HepG2 (cell line): ENCODE measurements around the gene B3GNT9. TPM values are rescaled to one million over a fixed set of nuclear protein-coding genes. Genes with fewer than 3 reads are reported as not detected.
A peak's percentile ranks its signal among the peaks of the same experiment; 100 is the strongest.

Source experiments
- ATAC-seq: fragments of 200-7000 bp; cut with Tn5 transposase; 3 replicates; pipeline ENCODE4 v1.9.1; 2020; ENCODE audit warnings: mild to moderate bottlenecking, moderate library complexity
- BruUV-seq: library from RNA; stranded (reverse); fragments of 400-500 nt; replicated peaks from 2 replicates; lab custom pipeline; 2021; lab: Mats Ljungman, UMichigan
- CTCF ChIA-PET: fragments of 300-600 bp; formaldehyde crosslinking; extraction: SDS; loops from one replicate; lab custom pipeline; 2021; ENCODE audit warnings: low total read pairs, inconsistent platforms, low intra/inter-chr PET ratio; lab: Yijun Ruan, JAX
- POLR2A ChIA-PET: fragments of 350-600 bp; sonication (Branson Sonifier 250); formaldehyde crosslinking; loops from one replicate; lab custom pipeline; 2020; ENCODE audit warnings: antibody characterized with exemption, inconsistent platforms; lab: Yijun Ruan, JAX
- DNase-seq: peaks from one replicate; pipeline ENCODE4 v3.0.0-alpha.2; 2015; ENCODE audit warnings: low spot score
- FAIRE-seq: peaks from 3 replicates; lab custom pipeline; 2011; peaks lifted over from hg19 to GRCh38; lab: Jason Lieb, UNC
- H2AFZ ChIP-seq: one replicate; pipeline ENCODE4 v1.6.1; 2011; ENCODE audit warnings: low read length, inconsistent platforms
- H3K27ac ChIP-seq: fragments of 300-600 bp; 3 replicates; pipeline ENCODE4 v1.8.0; 2011; ENCODE audit warnings: mixed run types, mild to moderate bottlenecking, mixed read lengths, low read length, inconsistent platforms; ENCODE audit not compliant: insufficient read depth; ENCODE audit errors: extremely low read length
- H3K27me3 ChIP-seq, 2 experiments: fragments of 200-600 bp in 1 of 2; 2 replicates in 1 of 2; 3 replicates in 1 of 2; pipeline versions ENCODE4 v1.6.0 to v1.8.0; 2011; ENCODE audit warnings: low read length in 2 of 2, mild to moderate bottlenecking in 2 of 2, moderate library complexity in 2 of 2, inconsistent platforms in 1 of 2; ENCODE audit not compliant: insufficient read depth in 2 of 2, control insufficient read depth in 1 of 2
- H3K36me3 ChIP-seq, 2 experiments: fragments of 200-600 bp in 1 of 2; replicated peaks in 1 of 2; 2 replicates in 1 of 2; 3 replicates in 1 of 2; pipeline versions ENCODE4 v1.5.1 to v1.8.0; 2011; ENCODE audit warnings: low read length in 2 of 2, inconsistent platforms in 1 of 2; ENCODE audit not compliant: insufficient read depth in 2 of 2, control insufficient read depth in 1 of 2
- H3K4me1 ChIP-seq: 2 replicates; pipeline ENCODE4 v1.5.1; 2012; ENCODE audit warnings: low read length, inconsistent platforms; ENCODE audit not compliant: insufficient read depth
- H3K4me2 ChIP-seq: 2 replicates; pipeline ENCODE4 v1.6.0; 2011; ENCODE audit warnings: low read depth, low read length, inconsistent platforms
- H3K4me3 ChIP-seq, 3 experiments: fragments of 200-600 bp in 1 of 3; sonication (generic), shearing (Covaris generic) in 1 of 3; replicated peaks in 1 of 3; 2 replicates each; pipeline ENCODE4 v1.5.1; 2011 to 2016; ENCODE audit warnings: low read length in 3 of 3, inconsistent platforms in 2 of 3, low read depth in 2 of 3, mild to moderate bottlenecking in 2 of 3, control low read depth in 1 of 3, mixed read lengths in 1 of 3; ENCODE audit not compliant: insufficient read depth in 1 of 3
- H3K79me2 ChIP-seq: one replicate; pipeline ENCODE4 v1.6.1; 2011; ENCODE audit warnings: low read length, inconsistent platforms; ENCODE audit not compliant: insufficient read depth
- H3K9ac ChIP-seq: 2 replicates; pipeline ENCODE4 v1.6.0; 2011; ENCODE audit warnings: mild to moderate bottlenecking, low read depth, low read length, inconsistent platforms; ENCODE audit not compliant: insufficient read depth
- H3K9me3 ChIP-seq: 2 replicates; pipeline ENCODE4 v1.5.1; 2012; ENCODE audit warnings: mild to moderate bottlenecking, low read length
- H4K20me1 ChIP-seq: 2 replicates; pipeline ENCODE4 v1.6.0; 2011; ENCODE audit warnings: inconsistent platforms, mild to moderate bottlenecking, low read length, moderate library complexity; ENCODE audit not compliant: insufficient read depth
- ARNT2 ChIP-seq: sonication (generic); formaldehyde crosslinking; IDR thresholded peaks from 2 replicates; pipeline ENCODE4 v1.8.0; 2022; ENCODE audit warnings: mild to moderate bottlenecking, low read depth, missing genetic modification reagents, moderate library complexity
- HMG20A ChIP-seq: IDR thresholded peaks from 2 replicates; pipeline ENCODE4 v1.6.1; 2016; ENCODE audit warnings: borderline replicate concordance
- MXD4 ChIP-seq: IDR thresholded peaks from 2 replicates; pipeline ENCODE4 v1.6.1; 2016; ENCODE audit warnings: mild to moderate bottlenecking, missing biosample characterization, missing genetic modification reagents
- POLR2AphosphoS2 ChIP-seq: IDR thresholded peaks from 2 replicates; pipeline ENCODE4 v1.6.1; 2011; ENCODE audit warnings: low read depth, low read length, improper control_type of control experiment
- SP2 ChIP-seq: sonication (generic); formaldehyde crosslinking; IDR thresholded peaks from 2 replicates; pipeline ENCODE4 v1.5.1; 2020; ENCODE audit warnings: mild to moderate bottlenecking, missing genetic modification reagents
- TEAD2 ChIP-seq: sonication (generic); formaldehyde crosslinking; IDR thresholded peaks from 2 replicates; pipeline ENCODE4 v1.9.0; 2021; ENCODE audit warnings: missing genetic modification reagents
- ZC3H13 ChIP-seq: sonication (generic); formaldehyde crosslinking; IDR thresholded peaks from 2 replicates; pipeline ENCODE4 v1.8.1; 2023; ENCODE audit warnings: mild to moderate bottlenecking, missing genetic modification reagents, moderate library complexity
- ZNF350 ChIP-seq: sonication (generic); formaldehyde crosslinking; IDR thresholded peaks from 2 replicates; pipeline ENCODE4 v1.4.0; 2020; ENCODE audit warnings: mild to moderate bottlenecking, low read depth, missing genetic modification reagents, borderline replicate concordance
- ZNF841 ChIP-seq: sonication (generic); formaldehyde crosslinking; IDR thresholded peaks from 2 replicates; pipeline ENCODE4 v1.8.1; 2023; ENCODE audit warnings: missing genetic modification reagents, borderline replicate concordance
- WGBS: methylation state at CpG from one replicate; pipeline ENCODE4 v1.1.6; 2017; ENCODE audit warnings: low lambda C conversion rate; 5-methylcytosine and 5-hydroxymethylcytosine counted together
- in situ Hi-C: cut with HindIII; loops from 2 replicates; pipeline ENCODE4 v1.10.0; 2017; ENCODE audit warnings: low pct_unique_long_range_greater_than_20kb; ENCODE audit not compliant: extremely low pct_ligation_motif_present
- intact Hi-C: fragments of 100-400 bp; cut with micrococcal nuclease; formaldehyde crosslinking; loops from one replicate; pipeline ENCODE4 v1.10.0; 2022; ENCODE audit not compliant: unreplicated experiment
- polyA plus RNA-seq, 8 experiments: library from polyadenylated mRNA; depleted of rRNA in 3 of 8; stranded (reverse) in 7 of 8; unstranded in 1 of 8; fragments of >200 nt; fragmentation: Illumina TruSeq in 4 of 8; extraction: Trizol in 4 of 8; gene quantifications; 2 replicates each; pipeline versions ENCODE4 v1.2.1 to v1.2.3, GENCODE V29; 2011 to 2016; ENCODE audit warnings: low read depth in 4 of 8, missing spikeins in 1 of 8, mixed read lengths in 1 of 8; ENCODE audit not compliant: insufficient read depth in 1 of 8
- total RNA-seq, 5 experiments: library from RNA; depleted of rRNA; stranded (reverse); fragments of >200 nt; fragmentation: Illumina TruSeq; extraction: Trizol; gene quantifications; 2 replicates each; pipeline ENCODE4 v1.2.3, GENCODE V29; 2016; ENCODE audit warnings: low read depth in 1 of 5
- TF ChIP-seq, protein P1 (sequence below): sonication (generic); formaldehyde crosslinking; IDR thresholded peaks from 2 replicates; pipeline ENCODE4; 2020; ENCODE audit warnings: missing genetic modification reagents, mild to moderate bottlenecking, borderline replicate concordance
- TF ChIP-seq, protein P2 (sequence below): sonication (generic); formaldehyde crosslinking; IDR thresholded peaks from 2 replicates; pipeline ENCODE4 v1.4.0; 2020; ENCODE audit warnings: missing genetic modification reagents

Gene B3GNT9
- total and polyA plus RNA-seq, 2 of the 13 experiments (the other 11 are each of a cell fraction or from before 2014, with no cell fraction given), result 1.5 to 3.1 TPM

DNA sequence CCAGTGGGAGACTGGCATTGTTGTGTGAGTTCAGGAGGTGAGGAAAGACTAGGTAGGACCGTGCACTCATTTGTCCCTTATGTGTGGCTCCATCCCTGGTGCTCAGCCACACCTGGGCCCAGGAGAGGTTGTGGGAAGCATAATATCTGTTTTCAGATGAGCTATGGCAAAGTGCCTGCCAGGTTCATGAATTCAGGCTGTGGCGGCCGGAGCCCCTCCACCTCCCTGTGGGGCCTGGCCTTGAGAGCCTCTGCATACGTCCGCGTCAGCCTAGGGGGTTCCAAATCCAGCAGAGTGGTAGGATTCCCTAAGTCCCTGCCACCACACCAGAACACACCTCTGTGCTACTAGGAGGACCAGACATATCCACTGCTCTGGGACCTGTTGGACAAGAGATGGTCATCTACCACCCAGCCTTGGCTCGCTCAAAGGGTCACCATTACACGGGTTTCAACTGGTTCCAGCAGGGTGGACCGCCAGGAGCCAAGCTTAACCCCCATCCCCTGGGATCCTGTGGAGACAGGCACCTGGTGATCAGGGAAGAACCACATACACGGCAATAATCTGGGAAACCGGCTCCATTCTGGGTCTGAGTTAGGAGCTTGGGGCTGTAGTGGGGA, 2.0 kb downstream of the B3GNT9 start:
- peaks cover 36 to 54% of the 10 kb centered on the region in 2 experiments for H3K36me3 ChIP-seq
- CTCF ChIA-PET, result no interaction called here
- in situ Hi-C loops, result no loop called here
- TF ChIP-seq HMG20A (CRISPR knock-in tag) (no peak), POLR2AphosphoS2 (peak; percentile 66; the same call in 1 of the 2 replicates), ARNT2 (CRISPR knock-in tag) (peak; percentile 46; the same call in 1 of the 2 replicates), MXD4 (no peak), TEAD2 (CRISPR knock-in tag) (0 out of 2 replicates have a peak, but pooled peaks have one; percentile 28), ZC3H13 (peak; percentile 78; the same call in 1 of the 2 replicates), SP2 (peak; percentile 10; the same call in 1 of the 2 replicates), ZNF841 (CRISPR knock-in tag) (peak; percentile 21; the same call in 1 of the 2 replicates), ZNF350 (CRISPR knock-in tag) (0 out of 2 replicates have a peak, but pooled peaks have one; percentile 4)
- TF ChIP-seq, protein P1, sequence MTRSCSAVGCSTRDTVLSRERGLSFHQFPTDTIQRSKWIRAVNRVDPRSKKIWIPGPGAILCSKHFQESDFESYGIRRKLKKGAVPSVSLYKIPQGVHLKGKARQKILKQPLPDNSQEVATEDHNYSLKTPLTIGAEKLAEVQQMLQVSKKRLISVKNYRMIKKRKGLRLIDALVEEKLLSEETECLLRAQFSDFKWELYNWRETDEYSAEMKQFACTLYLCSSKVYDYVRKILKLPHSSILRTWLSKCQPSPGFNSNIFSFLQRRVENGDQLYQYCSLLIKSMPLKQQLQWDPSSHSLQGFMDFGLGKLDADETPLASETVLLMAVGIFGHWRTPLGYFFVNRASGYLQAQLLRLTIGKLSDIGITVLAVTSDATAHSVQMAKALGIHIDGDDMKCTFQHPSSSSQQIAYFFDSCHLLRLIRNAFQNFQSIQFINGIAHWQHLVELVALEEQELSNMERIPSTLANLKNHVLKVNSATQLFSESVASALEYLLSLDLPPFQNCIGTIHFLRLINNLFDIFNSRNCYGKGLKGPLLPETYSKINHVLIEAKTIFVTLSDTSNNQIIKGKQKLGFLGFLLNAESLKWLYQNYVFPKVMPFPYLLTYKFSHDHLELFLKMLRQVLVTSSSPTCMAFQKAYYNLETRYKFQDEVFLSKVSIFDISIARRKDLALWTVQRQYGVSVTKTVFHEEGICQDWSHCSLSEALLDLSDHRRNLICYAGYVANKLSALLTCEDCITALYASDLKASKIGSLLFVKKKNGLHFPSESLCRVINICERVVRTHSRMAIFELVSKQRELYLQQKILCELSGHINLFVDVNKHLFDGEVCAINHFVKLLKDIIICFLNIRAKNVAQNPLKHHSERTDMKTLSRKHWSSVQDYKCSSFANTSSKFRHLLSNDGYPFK, result 0 out of 2 replicates have a peak, but pooled peaks have one; percentile 18
- TF ChIP-seq, protein P2, sequence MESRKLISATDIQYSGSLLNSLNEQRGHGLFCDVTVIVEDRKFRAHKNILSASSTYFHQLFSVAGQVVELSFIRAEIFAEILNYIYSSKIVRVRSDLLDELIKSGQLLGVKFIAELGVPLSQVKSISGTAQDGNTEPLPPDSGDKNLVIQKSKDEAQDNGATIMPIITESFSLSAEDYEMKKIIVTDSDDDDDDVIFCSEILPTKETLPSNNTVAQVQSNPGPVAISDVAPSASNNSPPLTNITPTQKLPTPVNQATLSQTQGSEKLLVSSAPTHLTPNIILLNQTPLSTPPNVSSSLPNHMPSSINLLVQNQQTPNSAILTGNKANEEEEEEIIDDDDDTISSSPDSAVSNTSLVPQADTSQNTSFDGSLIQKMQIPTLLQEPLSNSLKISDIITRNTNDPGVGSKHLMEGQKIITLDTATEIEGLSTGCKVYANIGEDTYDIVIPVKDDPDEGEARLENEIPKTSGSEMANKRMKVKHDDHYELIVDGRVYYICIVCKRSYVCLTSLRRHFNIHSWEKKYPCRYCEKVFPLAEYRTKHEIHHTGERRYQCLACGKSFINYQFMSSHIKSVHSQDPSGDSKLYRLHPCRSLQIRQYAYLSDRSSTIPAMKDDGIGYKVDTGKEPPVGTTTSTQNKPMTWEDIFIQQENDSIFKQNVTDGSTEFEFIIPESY (CRISPR knock-in tag), result peak; percentile 90

More for the DNA sequence above, 2.0 kb downstream of the B3GNT9 start:
- BruUV-seq, result no TSS peak
- Histone ChIP-seq H3K79me2 (no peaks in the 10 kb centered on the region), H3K4me1 (peaks cover 18% of the 10 kb centered on the region), H3K4me2 (no peak overlapping the region), H3K4me3 (no peak overlapping the region), H3K27me3 (no peaks in the 10 kb centered on the region; a peak in 1 of 5 replicates), H3K27ac (no peak overlapping the region), H2AFZ (no peak overlapping the region), H3K9me3 (no peaks in the 10 kb centered on the region), H3K9ac (no peak overlapping the region), H4K20me1 (peaks cover 9% of the 10 kb centered on the region; the same call in 1 of the 2 replicates)
- FAIRE-seq, result no peak
- no peak for DNase-seq
- POLR2A ChIA-PET, result interaction anchor here (1.7 to 4.1 kb wide), 3 partner anchors 7 to 37 kb away, joined by 13 to 19 read pairs (median 16); partner anchors contain the start of genes FBXL8 and TRADD
- intact Hi-C loops, result no loop called here
- ATAC-seq, result peak; percentile 4
- whole genome bisulfite sequencing, result 90% methylated on average over 10 of the region's 11 CpGs
